ENCODE data around the gene PLCL2. TPM values are rescaled to one million over a fixed set of nuclear protein-coding genes. Genes with fewer than 3 reads are reported as not detected.
"Not testable (repeated sequence)": the region's sequence is repeated elsewhere in the genome, so short reads cannot be mapped to it uniquely, and the experiment has no call there.

The PLCL2 gene
- total RNA-seq, 1 donor: 21.5 TPM

GRCh38 chr3:17094551-17094950, 209.8 kb downstream of the PLCL2 start:
- no peak for DNase-seq (ENCODE audit: low read depth in 2 of 3, low spot score in 2 of 3)

GRCh38 chr3:17103579-17103978, 218.8 kb downstream of the PLCL2 start:
- no peak for DNase-seq (ENCODE audit: low read depth in 2 of 3, low spot score in 2 of 3)

- DNase-seq (ENCODE audit: low read depth in 2 of 3, low spot score in 2 of 3): not testable (repeated sequence)
Observed at GRCh38 chr3:17106801-17107200, 222.0 kb downstream of the PLCL2 start.

GRCh38 chr3:17110660-17111396, 226.1 kb downstream of the PLCL2 start:
- DNase-seq (ENCODE audit: low read depth in 2 of 3, low spot score in 2 of 3): peak in 2 of 3 donors; percentile 9 to 65

GRCh38 chr3:17111586-17111985, 226.8 kb downstream of the PLCL2 start:
- DNase-seq (ENCODE audit: low read depth in 2 of 3, low spot score in 2 of 3): no peak

GRCh38 chr3:17115186-17115585, 230.4 kb downstream of the PLCL2 start:
- no peak for DNase-seq (ENCODE audit: low read depth in 2 of 3, low spot score in 2 of 3)

- no peak for DNase-seq (ENCODE audit: low read depth in 2 of 3, low spot score in 2 of 3)
Observed at GRCh38 chr3:17116007-17116600, 231.3 kb downstream of the PLCL2 start.

GRCh38 chr3:17118771-17119170, 234.0 kb downstream of the PLCL2 start:
- no peak for DNase-seq (ENCODE audit: low read depth in 2 of 3, low spot score in 2 of 3)

GRCh38 chr3:17119201-17120072, 234.7 kb downstream of the PLCL2 start:
- no peak for DNase-seq (ENCODE audit: low read depth in 2 of 3, low spot score in 2 of 3)

- DNase-seq (ENCODE audit: low read depth in 2 of 3, low spot score in 2 of 3): no peak
Observed at GRCh38 chr3:17120115-17120514, 235.4 kb downstream of the PLCL2 start.

- DNase-seq (ENCODE audit: low read depth in 2 of 3, low spot score in 2 of 3): no peak
Observed at GRCh38 chr3:17121336-17121735, 236.6 kb downstream of the PLCL2 start.

- DNase-seq (ENCODE audit: low read depth in 2 of 3, low spot score in 2 of 3): no peak
Observed at GRCh38 chr3:17122758-17123157, 238.0 kb downstream of the PLCL2 start.

GRCh38 chr3:17125738-17126442, 241.1 kb downstream of the PLCL2 start:
- no peak for DNase-seq (ENCODE audit: low read depth in 2 of 3, low spot score in 2 of 3)

- not testable (repeated sequence) for DNase-seq (ENCODE audit: low read depth in 2 of 3, low spot score in 2 of 3)
Observed at GRCh38 chr3:17128671-17129070, 243.9 kb downstream of the PLCL2 start.

- no peak for DNase-seq (ENCODE audit: low read depth in 2 of 3, low spot score in 2 of 3)
Observed at GRCh38 chr3:17129556-17129955, 244.8 kb downstream of the PLCL2 start.

GRCh38 chr3:17130956-17131355, 246.2 kb downstream of the PLCL2 start:
- DNase-seq (ENCODE audit: low read depth in 2 of 3, low spot score in 2 of 3): no peak

GRCh38 chr3:17132286-17133115, 247.7 kb downstream of the PLCL2 start:
- DNase-seq (ENCODE audit: low read depth in 2 of 3, low spot score in 2 of 3): no peak

GRCh38 chr3:17133632-17134545, 249.1 kb downstream of the PLCL2 start:
- no peak for DNase-seq (ENCODE audit: low read depth in 2 of 3, low spot score in 2 of 3)

GRCh38 chr3:17135696-17136095, 250.9 kb downstream of the PLCL2 start:
- no peak for DNase-seq (ENCODE audit: low read depth in 2 of 3, low spot score in 2 of 3)

Data from hematopoietic multipotent progenitor cell (in vitro differentiated cells).